OCI-LY7 (cell line): ENCODE data around the gene CASP8.

Experiments used
- CTCF ChIP-seq: fragments of 200-600 bp; sonication (generic); conservative IDR thresholded peaks from 2 replicates; pipeline ENCODE4 v1.5.1; 2014; ENCODE audit warnings: mild to moderate bottlenecking, antibody characterized with exemption, low read length, moderate library complexity, mixed read lengths
- EZH2phosphoT487 ChIP-seq: fragments of 200-600 bp; sonication (generic); IDR thresholded peaks from 2 replicates; pipeline ENCODE4 v1.6.1; 2018; ENCODE audit warnings: low read depth, borderline replicate concordance, mild to moderate bottlenecking, mixed run types, antibody characterized with exemption, low read length, moderate library complexity, mixed read lengths

GRCh38 chr2:201257381-201257955 is 2.9 kb upstream of the CASP8 start:
- TF ChIP-seq EZH2phosphoT487 (no peak), CTCF (no peak)
